WTC11 (cell line): Measurements from ENCODE around the gene KRTAP5-7. TPM values are rescaled to one million over a fixed set of nuclear protein-coding genes. Genes with fewer than 3 reads are reported as not detected.

ENCODE experiments used
- ATAC-seq: fragments of 200-7000 bp; cut with Tn5 transposase; 2 replicates; pipeline ENCODE4 v1.10.0; 2021; ENCODE audit warnings: mild to moderate bottlenecking, moderate library complexity
- CTCF ChIA-PET: fragments of 300-600 bp; sonication (Branson Sonifier 250); formaldehyde crosslinking; loops from one replicate; lab custom pipeline; 2021; ENCODE audit warnings: antibody characterized with exemption; lab: Charles Lee
- POLR2A ChIA-PET: fragments of 350-600 bp; sonication (Branson Sonifier 250); formaldehyde crosslinking; loops from one replicate; lab custom pipeline; 2021; ENCODE audit warnings: antibody characterized with exemption; lab: Charles Lee
- DNase-seq: peaks from one replicate; pipeline ENCODE4 v3.0.0; 2021; ENCODE audit warnings: low spot score
- H3K27ac Mint-ChIP-seq: 2 replicates; pipeline ENCODE4 v1.8.0; 2021; ENCODE audit warnings: mixed read lengths
- H3K27me3 Mint-ChIP-seq: 2 replicates; pipeline ENCODE4 v1.8.0; 2021; ENCODE audit warnings: low read depth, mild to moderate bottlenecking, moderate library complexity, mixed read lengths
- H3K36me3 Mint-ChIP-seq: 2 replicates; pipeline ENCODE4 v1.8.0; 2021; ENCODE audit warnings: mixed read lengths
- H3K4me1 Mint-ChIP-seq: 2 replicates; pipeline ENCODE4 v1.8.0; 2022; ENCODE audit warnings: mixed read lengths
- H3K4me3 Mint-ChIP-seq: 2 replicates; pipeline ENCODE4 v1.8.0; 2021; ENCODE audit warnings: mild to moderate bottlenecking, moderate library complexity, mixed read lengths
- H3K9me3 Mint-ChIP-seq: 2 replicates; pipeline ENCODE4 v1.8.0; 2021; ENCODE audit warnings: mixed read lengths
- CBFB ChIP-seq: sonication (generic); formaldehyde crosslinking; IDR thresholded peaks from 2 replicates; pipeline ENCODE4 v1.8.1; 2022; ENCODE audit warnings: mild to moderate bottlenecking, low read depth, missing genetic modification reagents
- CREM ChIP-seq: sonication (generic); formaldehyde crosslinking; IDR thresholded peaks from 2 replicates; pipeline ENCODE4 v1.8.1; 2022; ENCODE audit warnings: mild to moderate bottlenecking, missing genetic modification reagents, moderate library complexity
- EMX1 ChIP-seq: fragments of 250-450 bp; sonication (Bioruptor Pico); IDR thresholded peaks from 2 replicates; pipeline ENCODE4 v1.8.0; 2021; ENCODE audit warnings: mild to moderate bottlenecking
- ETV6 ChIP-seq: sonication (generic); formaldehyde crosslinking; IDR thresholded peaks from 2 replicates; pipeline ENCODE4 v1.8.1; 2022; ENCODE audit warnings: mild to moderate bottlenecking, missing genetic modification reagents
- GABPB1 ChIP-seq: sonication (generic); formaldehyde crosslinking; IDR thresholded peaks from 2 replicates; pipeline ENCODE4 v1.8.1; 2023; ENCODE audit warnings: mild to moderate bottlenecking, missing genetic modification reagents
- IRF2 ChIP-seq: sonication (generic); formaldehyde crosslinking; IDR thresholded peaks from 2 replicates; pipeline ENCODE4 v1.8.0; 2022; ENCODE audit warnings: low read depth, missing genetic modification reagents, borderline replicate concordance
- KAT7 ChIP-seq: sonication (generic); formaldehyde crosslinking; IDR thresholded peaks from 2 replicates; pipeline ENCODE4 v1.8.1; 2023; ENCODE audit warnings: missing genetic modification reagents, mild to moderate bottlenecking, borderline replicate concordance
- NFYB ChIP-seq: sonication (generic); formaldehyde crosslinking; conservative IDR thresholded peaks from 2 replicates; pipeline ENCODE4 v1.8.0; 2022; ENCODE audit warnings: low read depth, missing genetic modification reagents
- NR1H2 ChIP-seq: sonication (generic); formaldehyde crosslinking; IDR thresholded peaks from 2 replicates; pipeline ENCODE4 v1.9.0; 2021; ENCODE audit warnings: mild to moderate bottlenecking, moderate library complexity, missing genetic modification reagents
- SMAD4 ChIP-seq: sonication (generic); formaldehyde crosslinking; IDR thresholded peaks from 2 replicates; pipeline ENCODE4 v1.8.0; 2022; ENCODE audit warnings: mild to moderate bottlenecking, missing genetic modification reagents
- SOX15 ChIP-seq: fragments of 250-450 bp; sonication (Bioruptor Pico); IDR thresholded peaks from 2 replicates; pipeline ENCODE4 v1.9.0; 2021; ENCODE audit warnings: mild to moderate bottlenecking
- ZNF121 ChIP-seq: sonication (generic); formaldehyde crosslinking; IDR thresholded peaks from 2 replicates; pipeline ENCODE4 v1.8.0; 2023; ENCODE audit warnings: missing genetic modification reagents
- ZNF263 ChIP-seq: sonication (generic); formaldehyde crosslinking; IDR thresholded peaks from 2 replicates; pipeline ENCODE4 v1.8.1; 2022; ENCODE audit warnings: low read depth, mild to moderate bottlenecking, moderate library complexity, missing genetic modification reagents
- ZNF423 ChIP-seq: fragments of 250-450 bp; sonication (Bioruptor Pico); IDR thresholded peaks from 2 replicates; pipeline ENCODE4 v2.1.2; 2022; ENCODE audit warnings: mild to moderate bottlenecking, moderate library complexity
- ZNF671 ChIP-seq: fragments of 250-450 bp; sonication (Bioruptor Pico); IDR thresholded peaks from 2 replicates; pipeline ENCODE4 v1.8.0; 2021; ENCODE audit warnings: mild to moderate bottlenecking
- total RNA-seq: library from RNA; stranded (reverse); gene quantifications from 3 replicates; pipeline ENCODE4 v1.2.3, GENCODE V29; 2021
- TF ChIP-seq, protein P1 (sequence below): sonication (generic); formaldehyde crosslinking; IDR thresholded peaks from 2 replicates; pipeline ENCODE4 v1.8.1; 2022; ENCODE audit warnings: missing genetic modification reagents, borderline replicate concordance
- TF ChIP-seq, protein P2 (sequence below): sonication (generic); formaldehyde crosslinking; IDR thresholded peaks from 2 replicates; pipeline ENCODE4 v1.8.0; 2022; ENCODE audit warnings: mild to moderate bottlenecking, missing genetic modification reagents
- TF ChIP-seq, protein P3 (sequence below): sonication (generic); formaldehyde crosslinking; IDR thresholded peaks from 2 replicates; pipeline ENCODE4 v1.8.1; 2023; ENCODE audit warnings: mild to moderate bottlenecking, missing genetic modification reagents
- TF ChIP-seq, protein P4 (sequence below): sonication (generic); formaldehyde crosslinking; IDR thresholded peaks from 2 replicates; pipeline ENCODE4 v1.8.0; 2022; ENCODE audit warnings: mild to moderate bottlenecking, missing genetic modification reagents
- TF ChIP-seq, protein P5 (sequence below): fragments of 250-450 bp; sonication (Bioruptor Pico); IDR thresholded peaks from 2 replicates; pipeline ENCODE4 v1.9.0; 2021; ENCODE audit warnings: moderate library complexity, mild to moderate bottlenecking, inconsistent platforms, borderline replicate concordance
- TF ChIP-seq, protein P6 (sequence below): sonication (generic); formaldehyde crosslinking; IDR thresholded peaks from 2 replicates; pipeline ENCODE4 v1.8.0; 2022; ENCODE audit warnings: mild to moderate bottlenecking, missing genetic modification reagents
- TF ChIP-seq, protein P7 (sequence below): sonication (generic); formaldehyde crosslinking; IDR thresholded peaks from 2 replicates; pipeline ENCODE4 v1.8.1; 2023; ENCODE audit warnings: mild to moderate bottlenecking, missing genetic modification reagents, moderate library complexity

KRTAP5-7 gene
- total RNA-seq, 1 experiment from 2014 or later = 0.11 TPM

DNA sequence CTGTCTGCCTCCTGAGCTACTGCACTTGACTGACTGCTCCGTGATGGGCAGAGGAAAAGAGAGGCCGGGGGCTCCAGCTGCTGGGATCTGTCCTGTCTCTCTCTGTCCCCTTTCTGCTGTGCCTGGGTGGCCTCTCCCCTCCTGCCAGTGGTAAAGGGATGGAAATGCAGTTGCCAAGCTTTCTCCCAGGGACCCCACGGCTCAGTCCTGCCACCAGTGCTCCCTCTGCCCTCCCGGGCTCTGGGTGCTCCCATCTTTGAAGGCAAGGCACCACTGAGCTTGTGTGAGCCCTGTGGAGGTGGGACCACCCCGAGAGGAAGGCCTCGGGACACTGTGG, 42.0 kb upstream of the KRTAP5-7 start (continued):
- TF ChIP-seq, protein P1, sequence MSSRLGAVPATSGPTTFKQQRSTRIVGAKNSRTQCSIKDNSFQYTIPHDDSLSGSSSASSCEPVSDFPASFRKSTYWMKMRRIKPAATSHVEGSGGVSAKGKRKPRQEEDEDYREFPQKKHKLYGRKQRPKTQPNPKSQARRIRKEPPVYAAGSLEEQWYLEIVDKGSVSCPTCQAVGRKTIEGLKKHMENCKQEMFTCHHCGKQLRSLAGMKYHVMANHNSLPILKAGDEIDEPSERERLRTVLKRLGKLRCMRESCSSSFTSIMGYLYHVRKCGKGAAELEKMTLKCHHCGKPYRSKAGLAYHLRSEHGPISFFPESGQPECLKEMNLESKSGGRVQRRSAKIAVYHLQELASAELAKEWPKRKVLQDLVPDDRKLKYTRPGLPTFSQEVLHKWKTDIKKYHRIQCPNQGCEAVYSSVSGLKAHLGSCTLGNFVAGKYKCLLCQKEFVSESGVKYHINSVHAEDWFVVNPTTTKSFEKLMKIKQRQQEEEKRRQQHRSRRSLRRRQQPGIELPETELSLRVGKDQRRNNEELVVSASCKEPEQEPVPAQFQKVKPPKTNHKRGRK (CRISPR knock-in tag) = no peak
- no peak for TF ChIP-seq KAT7
- TF ChIP-seq, protein P2, sequence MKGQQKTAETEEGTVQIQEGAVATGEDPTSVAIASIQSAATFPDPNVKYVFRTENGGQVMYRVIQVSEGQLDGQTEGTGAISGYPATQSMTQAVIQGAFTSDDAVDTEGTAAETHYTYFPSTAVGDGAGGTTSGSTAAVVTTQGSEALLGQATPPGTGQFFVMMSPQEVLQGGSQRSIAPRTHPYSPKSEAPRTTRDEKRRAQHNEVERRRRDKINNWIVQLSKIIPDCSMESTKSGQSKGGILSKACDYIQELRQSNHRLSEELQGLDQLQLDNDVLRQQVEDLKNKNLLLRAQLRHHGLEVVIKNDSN (CRISPR knock-in tag) = no peak
- TF ChIP-seq ZNF121 (CRISPR knock-in tag) = no peak
- TF ChIP-seq, protein P3, sequence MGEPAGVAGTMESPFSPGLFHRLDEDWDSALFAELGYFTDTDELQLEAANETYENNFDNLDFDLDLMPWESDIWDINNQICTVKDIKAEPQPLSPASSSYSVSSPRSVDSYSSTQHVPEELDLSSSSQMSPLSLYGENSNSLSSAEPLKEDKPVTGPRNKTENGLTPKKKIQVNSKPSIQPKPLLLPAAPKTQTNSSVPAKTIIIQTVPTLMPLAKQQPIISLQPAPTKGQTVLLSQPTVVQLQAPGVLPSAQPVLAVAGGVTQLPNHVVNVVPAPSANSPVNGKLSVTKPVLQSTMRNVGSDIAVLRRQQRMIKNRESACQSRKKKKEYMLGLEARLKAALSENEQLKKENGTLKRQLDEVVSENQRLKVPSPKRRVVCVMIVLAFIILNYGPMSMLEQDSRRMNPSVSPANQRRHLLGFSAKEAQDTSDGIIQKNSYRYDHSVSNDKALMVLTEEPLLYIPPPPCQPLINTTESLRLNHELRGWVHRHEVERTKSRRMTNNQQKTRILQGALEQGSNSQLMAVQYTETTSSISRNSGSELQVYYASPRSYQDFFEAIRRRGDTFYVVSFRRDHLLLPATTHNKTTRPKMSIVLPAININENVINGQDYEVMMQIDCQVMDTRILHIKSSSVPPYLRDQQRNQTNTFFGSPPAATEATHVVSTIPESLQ (CRISPR knock-in tag) = no peak
- TF ChIP-seq ZNF263 (CRISPR knock-in tag) = no peak
- no peak for TF ChIP-seq SMAD4 (CRISPR knock-in tag)
- TF ChIP-seq NR1H2 (CRISPR knock-in tag) = no peak
- TF ChIP-seq ZNF423 (CRISPR knock-in tag) = no peak

DNA sequence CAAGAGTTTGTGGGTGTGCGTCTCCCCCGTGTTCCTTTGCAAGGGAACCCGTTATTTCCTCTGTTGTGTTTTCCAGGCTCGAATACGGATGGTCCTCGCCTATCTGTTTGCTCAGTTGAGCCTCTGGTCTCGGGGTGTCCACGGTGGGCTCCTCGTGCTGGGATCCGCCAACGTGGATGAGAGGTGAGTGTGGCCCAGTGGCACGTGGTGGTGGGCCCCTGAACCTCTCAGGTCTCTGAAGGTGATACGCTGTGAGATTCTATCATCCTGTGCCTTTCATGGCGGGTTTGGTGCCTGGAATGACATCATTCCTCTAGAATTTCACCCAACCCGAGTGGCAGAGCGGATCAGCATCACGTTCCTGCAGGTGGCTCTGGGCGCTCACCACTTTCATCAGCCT, 41.6 kb upstream of the KRTAP5-7 start:
- H3K4me3 Mint-ChIP-seq = no peak overlapping the region
- peaks cover 54% of the 10 kb centered on the region for H3K36me3 Mint-ChIP-seq
- POLR2A ChIA-PET = no interaction called here
- no peaks in the 10 kb centered on the region for H3K27me3 Mint-ChIP-seq
- H3K27ac Mint-ChIP-seq = no peak overlapping the region; the same call in 1 of the 2 replicates
- H3K9me3 Mint-ChIP-seq = peaks cover 4% of the 10 kb centered on the region; the same call in 1 of the 2 replicates
- no peak for TF ChIP-seq SOX15 (CRISPR knock-in tag)
- TF ChIP-seq ETV6 (CRISPR knock-in tag) = no peak
- no peak for TF ChIP-seq NFYB (CRISPR knock-in tag)
- no peak for TF ChIP-seq ZNF671
- CTCF ChIA-PET = no interaction called here
- ATAC-seq = no peak
- H3K4me1 Mint-ChIP-seq = peaks cover 6% of the 10 kb centered on the region
- no peak for DNase-seq

DNA sequence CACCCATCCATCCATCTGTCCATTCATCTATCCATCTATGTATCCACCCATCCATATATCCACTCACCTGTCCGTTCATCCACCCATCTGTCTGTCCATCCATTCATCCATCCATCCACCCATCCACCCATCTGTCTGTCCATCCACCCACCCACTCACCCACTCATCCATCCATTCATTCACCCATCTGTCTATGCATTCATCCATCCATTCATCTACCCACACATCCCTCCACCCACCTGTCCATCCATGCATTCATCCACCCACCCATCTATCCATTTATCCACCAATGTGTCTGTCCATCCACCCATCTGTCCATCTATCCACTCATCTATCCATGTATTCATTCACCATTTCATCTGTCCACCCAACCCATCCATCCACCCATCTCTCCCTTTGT, 40.7 kb upstream of the KRTAP5-7 start:
- ATAC-seq (no peak), DNase-seq (no peak)
- no peak for TF ChIP-seq ZNF671
- no peak for TF ChIP-seq SMAD4 (CRISPR knock-in tag)
- TF ChIP-seq GABPB1 = no peak
- TF ChIP-seq EMX1 (CRISPR knock-in tag) = no peak
- TF ChIP-seq, protein P4, sequence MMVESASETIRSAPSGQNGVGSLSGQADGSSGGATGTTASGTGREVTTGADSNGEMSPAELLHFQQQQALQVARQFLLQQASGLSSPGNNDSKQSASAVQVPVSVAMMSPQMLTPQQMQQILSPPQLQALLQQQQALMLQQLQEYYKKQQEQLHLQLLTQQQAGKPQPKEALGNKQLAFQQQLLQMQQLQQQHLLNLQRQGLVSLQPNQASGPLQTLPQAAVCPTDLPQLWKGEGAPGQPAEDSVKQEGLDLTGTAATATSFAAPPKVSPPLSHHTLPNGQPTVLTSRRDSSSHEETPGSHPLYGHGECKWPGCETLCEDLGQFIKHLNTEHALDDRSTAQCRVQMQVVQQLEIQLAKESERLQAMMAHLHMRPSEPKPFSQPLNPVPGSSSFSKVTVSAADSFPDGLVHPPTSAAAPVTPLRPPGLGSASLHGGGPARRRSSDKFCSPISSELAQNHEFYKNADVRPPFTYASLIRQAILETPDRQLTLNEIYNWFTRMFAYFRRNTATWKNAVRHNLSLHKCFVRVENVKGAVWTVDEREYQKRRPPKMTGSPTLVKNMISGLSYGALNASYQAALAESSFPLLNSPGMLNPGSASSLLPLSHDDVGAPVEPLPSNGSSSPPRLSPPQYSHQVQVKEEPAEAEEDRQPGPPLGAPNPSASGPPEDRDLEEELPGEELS (CRISPR knock-in tag) = no peak
- TF ChIP-seq, protein P5, sequence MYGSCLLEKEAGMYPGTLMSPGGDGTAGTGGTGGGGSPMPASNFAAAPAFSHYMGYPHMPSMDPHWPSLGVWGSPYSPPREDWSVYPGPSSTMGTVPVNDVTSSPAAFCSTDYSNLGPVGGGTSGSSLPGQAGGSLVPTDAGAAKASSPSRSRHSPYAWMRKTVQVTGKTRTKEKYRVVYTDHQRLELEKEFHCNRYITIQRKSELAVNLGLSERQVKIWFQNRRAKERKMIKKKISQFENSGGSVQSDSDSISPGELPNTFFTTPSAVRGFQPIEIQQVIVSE (CRISPR knock-in tag) = no peak
- TF ChIP-seq CREM (CRISPR knock-in tag) = no peak
- TF ChIP-seq, protein P2 (CRISPR knock-in tag) = no peak
- TF ChIP-seq KAT7 = no peak
- TF ChIP-seq, protein P6, sequence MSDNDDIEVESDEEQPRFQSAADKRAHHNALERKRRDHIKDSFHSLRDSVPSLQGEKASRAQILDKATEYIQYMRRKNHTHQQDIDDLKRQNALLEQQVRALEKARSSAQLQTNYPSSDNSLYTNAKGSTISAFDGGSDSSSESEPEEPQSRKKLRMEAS (CRISPR knock-in tag) = no peak
- TF ChIP-seq CBFB (CRISPR knock-in tag) = no peak
- no peak for TF ChIP-seq IRF2 (CRISPR knock-in tag)
- TF ChIP-seq SOX15 (CRISPR knock-in tag) = no peak
- TF ChIP-seq, protein P7, sequence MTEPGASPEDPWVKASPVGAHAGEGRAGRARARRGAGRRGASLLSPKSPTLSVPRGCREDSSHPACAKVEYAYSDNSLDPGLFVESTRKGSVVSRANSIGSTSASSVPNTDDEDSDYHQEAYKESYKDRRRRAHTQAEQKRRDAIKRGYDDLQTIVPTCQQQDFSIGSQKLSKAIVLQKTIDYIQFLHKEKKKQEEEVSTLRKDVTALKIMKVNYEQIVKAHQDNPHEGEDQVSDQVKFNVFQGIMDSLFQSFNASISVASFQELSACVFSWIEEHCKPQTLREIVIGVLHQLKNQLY (CRISPR knock-in tag) = no peak
- Mint-ChIP-seq H3K4me3 (no peak overlapping the region), H3K9me3 (peaks cover 4% of the 10 kb centered on the region; the same call in 1 of the 2 replicates), H3K36me3 (peaks cover 54% of the 10 kb centered on the region), H3K4me1 (peaks cover 6% of the 10 kb centered on the region), H3K27me3 (no peaks in the 10 kb centered on the region), H3K27ac (no peak overlapping the region)
- POLR2A ChIA-PET = no interaction called here
- CTCF ChIA-PET = no interaction called here
